GM18499 (cell line): ENCODE results near the gene KCNE5.
"Not testable (repeated sequence)": the region's sequence is repeated elsewhere in the genome, so short reads cannot be mapped to it uniquely, and the experiment has no call there.

Experiments used
- ATAC-seq: cut with Tn5 transposase; IDR thresholded peaks from one replicate; pipeline ENCODE4 v1.9.1; 2021; ENCODE audit warnings: moderate number of reproducible peaks; ENCODE audit not compliant: insufficient read depth, unreplicated experiment

Gene KCNE5

DNA sequence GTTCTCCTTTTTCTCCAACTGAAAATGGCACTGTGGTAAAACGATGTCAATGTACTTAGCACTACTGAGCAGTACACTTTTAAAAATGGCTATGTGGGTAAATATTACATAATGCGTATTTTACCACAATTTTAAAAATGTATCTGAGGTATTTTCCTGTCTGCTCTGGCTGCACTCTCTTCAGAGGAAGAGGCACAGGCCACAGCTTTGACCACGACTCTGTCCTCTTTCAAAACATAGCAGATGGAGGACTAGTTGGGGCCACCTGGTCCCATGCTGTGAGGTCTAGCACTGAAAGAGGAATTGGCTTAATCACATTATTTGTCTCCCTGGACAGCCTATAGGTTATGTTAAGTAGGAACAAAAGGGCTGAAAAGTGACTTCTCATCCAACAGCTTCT, 5.2 kb downstream of the KCNE5 start:
- no peak for ATAC-seq

DNA sequence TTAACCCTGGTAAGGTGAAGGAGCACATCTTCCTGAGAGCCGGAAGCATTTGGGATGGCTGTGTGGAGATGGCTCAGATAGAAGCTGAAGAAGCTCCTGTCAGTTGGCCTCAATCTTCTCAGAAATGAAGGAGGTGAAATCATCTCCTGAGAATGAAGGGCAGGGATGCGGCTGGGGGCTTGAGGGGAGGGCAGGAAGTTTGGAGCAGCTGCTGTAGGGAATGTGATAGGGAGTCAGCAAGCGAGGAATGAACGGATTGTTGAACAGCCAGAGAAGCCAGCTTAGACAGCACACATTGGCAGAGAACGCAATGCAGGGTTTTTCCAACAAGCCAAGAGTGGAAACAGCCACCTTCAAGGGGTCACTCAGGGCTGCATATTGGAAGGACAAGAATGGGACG, 10.0 kb downstream of the KCNE5 start:
- ATAC-seq = no peak

DNA sequence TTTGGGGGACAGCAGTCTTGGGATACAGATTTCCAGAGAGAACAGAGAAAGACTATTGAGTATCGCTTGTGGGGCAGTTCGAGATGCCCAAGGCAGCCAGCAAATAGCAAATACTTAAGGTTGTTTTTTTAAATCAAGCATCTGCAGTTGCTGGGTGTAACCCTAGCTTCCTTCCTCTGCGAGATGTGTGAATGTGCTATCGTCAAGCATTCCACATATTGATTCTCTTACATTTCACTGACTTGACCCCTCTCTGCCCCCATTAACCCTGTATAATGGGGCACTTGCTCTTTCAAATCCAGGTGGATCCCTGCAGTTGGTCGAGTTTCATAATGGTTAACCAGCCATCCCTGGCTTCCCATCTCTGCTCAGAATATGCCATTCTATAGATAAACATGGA, 23.5 kb downstream of the KCNE5 start:
- ATAC-seq = no peak

DNA sequence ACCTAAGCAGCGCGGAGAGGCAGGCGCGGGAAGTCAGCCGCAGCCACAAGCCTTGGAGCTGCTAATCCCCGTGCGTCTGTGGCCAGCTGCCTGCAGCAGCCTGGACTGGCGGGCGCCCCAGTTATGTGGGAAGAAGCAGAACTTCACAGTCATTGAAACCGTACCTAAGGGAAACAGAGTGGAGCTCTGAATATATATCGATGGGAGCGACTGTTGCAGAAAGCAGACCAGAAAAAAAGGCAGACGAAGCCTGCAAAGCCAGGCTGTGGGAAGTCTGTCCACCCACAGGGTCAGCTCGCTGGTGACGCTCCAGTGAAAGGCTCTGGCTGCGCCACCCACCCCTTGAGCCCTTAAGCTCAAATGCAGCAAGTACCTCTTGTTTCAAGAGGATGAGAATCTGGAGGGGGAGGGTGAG, 24.7 kb downstream of the KCNE5 start:
- ATAC-seq = no peak

- ATAC-seq = no peak
Measured at GRCh38 chrX:109596015-109596414, 29.0 kb downstream of the KCNE5 start.

DNA sequence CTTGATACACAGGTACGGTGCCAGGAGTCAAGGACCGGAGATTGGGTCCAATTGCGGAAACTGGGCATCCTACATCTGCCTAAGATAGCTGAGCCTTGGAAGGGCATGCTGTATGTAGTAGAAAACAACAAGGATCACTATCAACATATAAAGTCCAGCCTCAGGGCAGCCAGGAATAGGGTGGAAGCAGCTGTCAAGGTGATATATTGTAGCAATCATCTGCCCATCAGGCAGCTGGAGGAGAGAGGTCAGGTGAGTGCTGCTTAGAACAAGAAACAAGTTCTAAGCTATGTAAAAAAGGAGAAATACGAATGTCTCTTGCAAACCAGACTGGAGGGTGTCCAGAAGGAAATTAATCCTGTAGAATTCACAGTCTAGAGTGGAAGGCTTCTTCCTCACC, 34.8 kb downstream of the KCNE5 start:
- no peak for ATAC-seq

- ATAC-seq = no peak
Measured at GRCh38 chrX:109585488-109585887, 39.5 kb downstream of the KCNE5 start.

DNA sequence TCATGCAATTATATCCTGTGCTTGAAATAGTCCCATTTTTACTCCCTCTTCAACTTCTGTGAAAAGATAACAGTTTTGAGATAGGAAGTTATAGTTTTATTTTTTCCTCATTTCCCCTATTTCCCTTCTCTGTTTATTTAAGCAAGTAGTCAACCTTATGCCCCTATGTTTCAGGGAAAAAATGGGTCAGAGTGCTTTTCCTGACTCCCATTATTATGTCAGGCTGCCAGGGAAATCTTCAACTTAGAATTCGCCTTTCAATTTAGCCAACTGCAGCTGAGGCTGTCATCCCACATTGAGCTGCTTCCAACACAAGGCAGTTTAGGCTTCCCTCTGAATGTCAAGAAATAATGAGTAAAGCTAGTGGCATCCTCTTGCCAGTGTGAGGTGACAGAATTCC, 46.1 kb downstream of the KCNE5 start:
- no peak for ATAC-seq

GRCh38 chrX:109577055-109577454, 47.9 kb downstream of the KCNE5 start:
- no peak for ATAC-seq

GRCh38 chrX:109576083-109576482, 48.9 kb downstream of the KCNE5 start:
- ATAC-seq = not testable (repeated sequence)
